ACC112 (cell line): Measurements from ENCODE around the gene TMEM132C.

Experiments used
- H2AFZ ChIP-seq: fragments of 200-600 bp; sonication (generic); one replicate; pipeline ENCODE4 v1.6.0; 2017; ENCODE audit warnings: antibody characterized with exemption, low read length; ENCODE audit not compliant: unreplicated experiment
- H3K27ac ChIP-seq: fragments of 200-600 bp; sonication (generic); 2 replicates; pipeline ENCODE4 v1.5.1; 2014; ENCODE audit warnings: low read depth, mild to moderate bottlenecking, antibody characterized with exemption, low read length, moderate library complexity
- H3K27me3 ChIP-seq: fragments of 200-600 bp; sonication (generic); 2 replicates; pipeline ENCODE4 v1.6.1; 2014; ENCODE audit warnings: mild to moderate bottlenecking, antibody characterized with exemption, low read length, moderate library complexity, mixed read lengths; ENCODE audit not compliant: insufficient read depth
- H3K36me3 ChIP-seq: fragments of 200-600 bp; sonication (generic); 2 replicates; pipeline ENCODE4 v1.6.1; 2016; ENCODE audit warnings: mild to moderate bottlenecking, antibody characterized with exemption, low read length, moderate library complexity, mixed read lengths; ENCODE audit not compliant: insufficient read depth
- H3K4me1 ChIP-seq: fragments of 200-600 bp; sonication (generic); one replicate; pipeline ENCODE4 v1.6.1; 2016; ENCODE audit warnings: low read length, mixed read lengths; ENCODE audit not compliant: insufficient read depth, unreplicated experiment, control insufficient read depth
- H3K4me3 ChIP-seq: fragments of 200-600 bp; sonication (generic); 2 replicates; pipeline ENCODE4 v1.5.1; 2014; ENCODE audit warnings: mild to moderate bottlenecking, low read depth, low read length
- H3K79me2 ChIP-seq: fragments of 200-600 bp; sonication (generic); one replicate; pipeline ENCODE4 v1.6.0; 2016; ENCODE audit warnings: low read length; ENCODE audit not compliant: control insufficient read depth, unreplicated experiment, insufficient read depth

The TMEM132C gene

DNA sequence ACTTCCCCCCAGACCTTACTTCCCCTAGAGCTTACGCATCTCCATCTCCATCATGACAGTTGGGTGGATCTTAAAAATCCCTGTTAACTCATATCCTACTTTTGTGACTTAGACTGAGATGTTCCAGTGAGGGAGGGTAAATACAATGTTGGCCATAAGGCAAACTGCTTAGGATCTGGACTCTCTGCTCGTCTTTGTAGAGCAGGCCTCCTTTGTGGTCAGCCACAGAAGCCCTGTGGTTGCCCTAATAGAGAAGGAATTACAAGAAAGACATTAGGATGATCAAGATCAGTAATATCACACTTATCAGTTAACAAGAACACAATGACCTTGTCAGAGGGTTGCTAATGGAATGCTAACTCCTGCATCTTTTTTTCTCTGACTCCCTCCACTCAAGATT, 52.0 kb downstream of the TMEM132C start:
- no peaks in the 10 kb centered on the region for H3K27me3 ChIP-seq
- no peaks in the 10 kb centered on the region for H3K79me2 ChIP-seq
- H3K4me3 ChIP-seq: no peak overlapping the region
- H3K27ac ChIP-seq: no peak overlapping the region
- H3K36me3 ChIP-seq: no peaks in the 10 kb centered on the region
- no peaks in the 10 kb centered on the region for H3K4me1 ChIP-seq
- no peak overlapping the region for H2AFZ ChIP-seq

DNA sequence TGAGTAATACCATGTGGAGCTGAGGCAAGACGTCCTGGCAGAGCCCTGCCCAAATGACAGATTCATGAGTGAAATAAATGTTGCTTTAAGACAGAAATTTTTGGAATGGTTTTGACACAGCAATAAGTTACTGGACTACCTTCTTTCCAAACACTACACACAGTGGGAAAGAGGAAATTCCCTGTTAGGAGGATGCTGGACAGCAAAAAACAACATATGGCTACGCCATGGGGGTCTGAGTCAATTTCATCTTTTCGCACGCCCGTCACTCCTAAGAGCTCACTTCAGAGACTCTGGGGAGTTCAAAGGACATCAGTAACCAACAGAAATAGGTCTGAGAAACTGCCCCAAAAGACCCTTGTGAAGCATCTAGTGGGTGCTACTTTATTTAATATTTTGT, 55.4 kb downstream of the TMEM132C start:
- H3K27ac ChIP-seq: no peak overlapping the region
- no peak overlapping the region for H3K4me3 ChIP-seq
- no peaks in the 10 kb centered on the region for H3K79me2 ChIP-seq
- no peaks in the 10 kb centered on the region for H3K4me1 ChIP-seq
- H3K36me3 ChIP-seq: no peaks in the 10 kb centered on the region
- no peaks in the 10 kb centered on the region for H3K27me3 ChIP-seq
- H2AFZ ChIP-seq: no peak overlapping the region

GRCh38 chr12:128323145-128323920, 56.4 kb downstream of the TMEM132C start:
- Histone ChIP-seq H3K27ac (no peak overlapping the region), H2AFZ (no peak overlapping the region), H3K4me1 (no peaks in the 10 kb centered on the region), H3K79me2 (no peaks in the 10 kb centered on the region), H3K36me3 (no peaks in the 10 kb centered on the region), H3K4me3 (no peak overlapping the region), H3K27me3 (no peaks in the 10 kb centered on the region)

GRCh38 chr12:128325646-128326045, 58.7 kb downstream of the TMEM132C start:
- Histone ChIP-seq H3K4me3 (no peak overlapping the region), H3K79me2 (no peaks in the 10 kb centered on the region), H2AFZ (no peak overlapping the region), H3K4me1 (no peaks in the 10 kb centered on the region), H3K36me3 (no peaks in the 10 kb centered on the region), H3K27me3 (no peaks in the 10 kb centered on the region), H3K27ac (no peak overlapping the region)

- no peaks in the 10 kb centered on the region for H3K36me3 ChIP-seq
- H3K79me2 ChIP-seq: no peaks in the 10 kb centered on the region
- no peaks in the 10 kb centered on the region for H3K27me3 ChIP-seq
- no peak overlapping the region for H3K4me3 ChIP-seq
- H2AFZ ChIP-seq: no peak overlapping the region
- no peak overlapping the region for H3K27ac ChIP-seq
- H3K4me1 ChIP-seq: no peaks in the 10 kb centered on the region
These were observed 59.4 kb downstream of the TMEM132C start for GRCh38 chr12:128326406-128326805.

GRCh38 chr12:128328961-128329360, 62.0 kb downstream of the TMEM132C start:
- H3K36me3 ChIP-seq: no peaks in the 10 kb centered on the region
- H3K79me2 ChIP-seq: no peaks in the 10 kb centered on the region
- no peak overlapping the region for H2AFZ ChIP-seq
- no peaks in the 10 kb centered on the region for H3K27me3 ChIP-seq
- no peak overlapping the region for H3K27ac ChIP-seq
- no peaks in the 10 kb centered on the region for H3K4me1 ChIP-seq
- no peak overlapping the region for H3K4me3 ChIP-seq

DNA sequence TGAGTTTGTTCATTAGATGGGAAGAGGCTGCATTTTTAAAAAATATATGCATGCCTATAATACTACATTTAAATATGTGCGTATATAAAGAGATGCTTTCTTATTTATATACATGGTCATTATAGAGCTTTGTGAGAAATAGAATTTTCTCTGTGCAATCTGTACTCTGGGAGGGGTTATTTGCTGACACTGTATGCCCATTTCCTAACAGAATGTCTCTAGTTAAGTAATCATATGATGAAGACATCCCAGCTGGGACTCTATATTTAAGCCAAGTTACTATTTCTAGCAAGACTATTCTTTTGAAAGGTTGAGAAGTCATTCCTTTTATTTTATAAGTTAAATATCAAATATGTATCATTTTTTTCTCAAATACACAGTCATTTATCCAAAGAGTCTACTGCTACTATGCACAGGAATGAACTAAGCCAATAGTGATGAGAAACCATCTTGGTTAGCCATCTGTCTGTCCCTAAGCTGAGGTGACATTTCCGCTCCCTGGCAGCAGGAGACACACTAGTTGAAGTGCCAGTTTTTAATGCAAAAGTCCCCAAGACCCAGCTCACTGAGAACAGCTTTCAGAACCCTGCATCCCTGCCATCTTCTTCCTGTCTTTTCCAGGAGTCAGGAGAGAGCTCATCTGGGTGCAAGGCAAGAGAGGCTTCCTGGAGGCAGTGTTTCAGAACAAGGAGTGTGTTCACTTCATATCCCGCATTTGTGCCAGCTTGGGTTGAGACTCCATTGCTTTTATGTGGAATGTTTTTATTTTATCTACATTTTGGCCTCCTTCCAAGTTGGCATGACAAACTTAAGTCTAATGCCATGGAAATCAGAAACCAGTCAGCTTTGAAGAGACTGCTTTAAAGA, 69.5 kb downstream of the TMEM132C start:
- H3K27ac ChIP-seq: no peak overlapping the region
- H3K36me3 ChIP-seq: no peaks in the 10 kb centered on the region
- H3K4me1 ChIP-seq: no peaks in the 10 kb centered on the region
- no peak overlapping the region for H2AFZ ChIP-seq
- H3K4me3 ChIP-seq: no peak overlapping the region
- H3K27me3 ChIP-seq: no peaks in the 10 kb centered on the region
- H3K79me2 ChIP-seq: no peaks in the 10 kb centered on the region

GRCh38 chr12:128337071-128337345, 70.0 kb downstream of the TMEM132C start:
- H3K27ac ChIP-seq: no peak overlapping the region
- H3K79me2 ChIP-seq: no peaks in the 10 kb centered on the region
- H3K36me3 ChIP-seq: no peaks in the 10 kb centered on the region
- no peak overlapping the region for H2AFZ ChIP-seq
- H3K27me3 ChIP-seq: no peaks in the 10 kb centered on the region
- no peaks in the 10 kb centered on the region for H3K4me1 ChIP-seq
- no peak overlapping the region for H3K4me3 ChIP-seq

DNA sequence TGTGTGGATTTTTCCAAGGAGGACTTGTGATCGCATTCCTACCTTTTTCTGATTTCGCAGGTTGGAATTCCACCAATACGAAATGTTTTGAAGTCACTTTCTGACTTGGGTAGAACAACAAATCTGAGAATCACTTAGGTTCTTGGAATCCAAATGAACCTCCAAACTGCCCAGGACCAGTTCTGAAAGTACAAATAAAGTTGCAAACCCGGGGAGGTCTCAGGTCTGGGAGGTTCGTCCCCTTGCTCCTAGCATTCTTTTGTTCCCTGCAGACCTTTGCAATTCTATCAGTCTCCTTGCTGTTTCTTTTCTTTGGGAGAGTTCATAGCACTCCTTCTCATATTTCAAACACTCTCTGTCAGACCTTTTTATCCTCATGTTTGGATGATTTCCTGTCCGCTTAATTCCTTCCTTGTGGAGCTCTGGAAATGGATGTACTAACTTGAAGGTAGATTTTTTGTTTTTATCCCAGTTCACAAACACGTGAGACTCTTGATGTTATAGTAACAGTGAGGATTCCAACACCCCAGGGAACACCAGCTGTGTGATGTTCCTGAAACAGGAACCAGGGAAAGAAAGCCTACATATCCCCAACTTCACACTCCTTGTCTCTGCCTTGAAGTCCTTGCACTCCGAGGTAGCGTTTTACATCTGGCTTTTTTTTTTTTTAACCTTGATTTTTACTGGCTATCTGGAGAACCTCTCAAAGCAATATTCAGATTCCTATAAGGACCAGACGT, 70.6 kb downstream of the TMEM132C start:
- H3K27ac ChIP-seq: no peak overlapping the region
- no peaks in the 10 kb centered on the region for H3K79me2 ChIP-seq
- no peaks in the 10 kb centered on the region for H3K27me3 ChIP-seq
- H3K4me3 ChIP-seq: no peak overlapping the region
- H3K36me3 ChIP-seq: no peaks in the 10 kb centered on the region
- no peak overlapping the region for H2AFZ ChIP-seq
- no peaks in the 10 kb centered on the region for H3K4me1 ChIP-seq

- H3K27me3 ChIP-seq: no peaks in the 10 kb centered on the region
- H3K79me2 ChIP-seq: no peaks in the 10 kb centered on the region
- H3K4me3 ChIP-seq: no peak overlapping the region
- H3K4me1 ChIP-seq: no peaks in the 10 kb centered on the region
- no peaks in the 10 kb centered on the region for H3K36me3 ChIP-seq
- no peak overlapping the region for H2AFZ ChIP-seq
- no peak overlapping the region for H3K27ac ChIP-seq
These were observed 71.6 kb downstream of the TMEM132C start for GRCh38 chr12:128338386-128339125.
